Measurements from ENCODE around the gene S100A3. TPM values are rescaled to one million over a fixed set of nuclear protein-coding genes. Genes with fewer than 3 reads are reported as not detected.

The S100A3 gene
- total RNA-seq, 4 donors from 2014 or later, result 1.7 to 3.2 (median 2.7) TPM; not detected in 1

DNA sequence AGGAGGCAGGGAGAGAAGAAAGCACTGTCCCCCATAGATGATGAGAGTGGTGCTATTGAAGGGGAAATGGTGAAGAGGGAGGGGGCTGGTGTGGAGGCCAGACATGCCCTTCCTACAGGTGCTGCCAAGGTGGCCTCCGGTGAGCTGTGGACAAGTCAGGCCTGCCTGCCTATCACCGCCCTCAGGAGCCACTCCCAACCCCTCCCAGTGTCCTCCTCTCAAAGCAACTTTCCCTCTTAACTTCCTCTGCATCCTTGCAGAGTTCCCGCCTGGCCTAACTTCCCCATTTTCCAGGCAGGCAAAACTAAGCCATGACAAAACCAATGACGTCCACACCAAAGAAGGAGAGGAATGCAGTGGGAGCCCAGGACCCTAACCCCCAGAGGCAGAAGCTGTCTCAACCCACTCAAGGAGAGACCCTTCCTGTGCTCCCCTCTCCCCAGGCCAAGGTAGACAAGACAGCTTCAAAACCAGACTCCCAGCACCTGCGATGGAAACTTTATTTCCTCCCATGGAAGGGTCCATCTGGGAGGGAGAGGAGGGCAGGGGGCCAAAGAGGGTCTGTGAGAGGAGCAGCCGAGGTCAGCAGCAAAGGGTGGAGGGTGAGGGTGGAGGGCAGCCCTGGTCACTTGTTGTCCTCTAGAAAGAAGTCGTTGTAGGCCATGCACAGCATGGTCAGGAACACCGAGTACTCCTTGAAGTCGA is 12.2 kb downstream of the S100A3 start:
- TF ChIP-seq, protein P1, sequence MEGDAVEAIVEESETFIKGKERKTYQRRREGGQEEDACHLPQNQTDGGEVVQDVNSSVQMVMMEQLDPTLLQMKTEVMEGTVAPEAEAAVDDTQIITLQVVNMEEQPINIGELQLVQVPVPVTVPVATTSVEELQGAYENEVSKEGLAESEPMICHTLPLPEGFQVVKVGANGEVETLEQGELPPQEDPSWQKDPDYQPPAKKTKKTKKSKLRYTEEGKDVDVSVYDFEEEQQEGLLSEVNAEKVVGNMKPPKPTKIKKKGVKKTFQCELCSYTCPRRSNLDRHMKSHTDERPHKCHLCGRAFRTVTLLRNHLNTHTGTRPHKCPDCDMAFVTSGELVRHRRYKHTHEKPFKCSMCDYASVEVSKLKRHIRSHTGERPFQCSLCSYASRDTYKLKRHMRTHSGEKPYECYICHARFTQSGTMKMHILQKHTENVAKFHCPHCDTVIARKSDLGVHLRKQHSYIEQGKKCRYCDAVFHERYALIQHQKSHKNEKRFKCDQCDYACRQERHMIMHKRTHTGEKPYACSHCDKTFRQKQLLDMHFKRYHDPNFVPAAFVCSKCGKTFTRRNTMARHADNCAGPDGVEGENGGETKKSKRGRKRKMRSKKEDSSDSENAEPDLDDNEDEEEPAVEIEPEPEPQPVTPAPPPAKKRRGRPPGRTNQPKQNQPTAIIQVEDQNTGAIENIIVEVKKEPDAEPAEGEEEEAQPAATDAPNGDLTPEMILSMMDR (IDR thresholded peaks at IDR 0.05), result no peak
- DNase-seq (ENCODE audit: low spot score) (no peak), ATAC-seq (ENCODE audit: low FRiP score) (no peak)

- TF ChIP-seq, protein P1 (IDR thresholded peaks at IDR 0.05), result no peak
- ATAC-seq (ENCODE audit: low FRiP score) (peak; percentile 75), DNase-seq (ENCODE audit: low spot score) (peak; percentile 60)
Observed at GRCh38 chr1:153536012-153536670, 12.9 kb downstream of the S100A3 start.

DNA sequence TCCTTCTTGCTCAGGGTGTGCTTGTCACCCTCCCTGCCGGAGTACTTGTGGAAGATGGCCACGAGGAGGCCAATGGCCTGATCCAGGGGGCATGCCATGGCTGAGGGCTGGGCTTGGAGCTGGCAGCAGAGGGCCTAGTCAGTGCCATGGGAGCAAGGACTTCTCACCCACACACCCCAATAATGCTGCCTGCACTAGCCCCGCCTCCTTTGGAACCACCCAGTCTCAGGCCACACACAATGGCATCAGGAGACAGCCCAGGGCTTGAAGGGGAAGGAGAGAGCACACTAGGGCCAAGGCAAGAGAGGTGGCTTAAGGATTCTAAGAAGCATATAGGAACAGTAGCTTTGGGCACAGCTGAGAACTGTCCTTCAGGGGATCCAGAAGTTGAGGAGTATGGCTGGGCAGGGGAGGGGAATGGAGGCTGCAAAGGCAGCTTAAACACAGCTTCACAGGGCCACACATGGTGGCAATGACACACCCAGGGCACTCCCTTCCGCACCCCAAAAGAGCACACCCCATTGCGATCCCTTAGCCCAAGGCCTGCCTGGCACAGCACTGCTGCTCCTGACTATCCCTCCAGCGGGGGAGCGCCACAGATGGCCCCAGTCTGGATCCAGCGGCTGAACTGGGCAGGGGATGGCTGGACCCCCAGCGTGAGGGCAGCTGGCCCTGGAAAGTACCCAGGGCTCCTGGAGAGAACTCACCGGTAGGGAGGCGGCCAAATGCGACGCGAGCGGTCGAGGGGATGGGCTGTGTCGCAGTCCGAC is 13.6 kb downstream of the S100A3 start, which contains the start of gene S100A6:
S100A6 (minus strand) TSS at position 750 of the 770 bp plus-strand sequence; CDS start at position 98, 652 bp downstream.
- ATAC-seq (ENCODE audit: low FRiP score), result peak; percentile 2
- no peak for DNase-seq (ENCODE audit: low spot score)
- TF ChIP-seq, protein P1 (IDR thresholded peaks at IDR 0.05), result no peak

GRCh38 chr1:153534925-153535241 is 14.2 kb downstream of the S100A3 start:
- DNase-seq (ENCODE audit: low spot score) (no peak), ATAC-seq (ENCODE audit: low FRiP score) (no peak)
- TF ChIP-seq, protein P1 (IDR thresholded peaks at IDR 0.05), result no peak

DNA sequence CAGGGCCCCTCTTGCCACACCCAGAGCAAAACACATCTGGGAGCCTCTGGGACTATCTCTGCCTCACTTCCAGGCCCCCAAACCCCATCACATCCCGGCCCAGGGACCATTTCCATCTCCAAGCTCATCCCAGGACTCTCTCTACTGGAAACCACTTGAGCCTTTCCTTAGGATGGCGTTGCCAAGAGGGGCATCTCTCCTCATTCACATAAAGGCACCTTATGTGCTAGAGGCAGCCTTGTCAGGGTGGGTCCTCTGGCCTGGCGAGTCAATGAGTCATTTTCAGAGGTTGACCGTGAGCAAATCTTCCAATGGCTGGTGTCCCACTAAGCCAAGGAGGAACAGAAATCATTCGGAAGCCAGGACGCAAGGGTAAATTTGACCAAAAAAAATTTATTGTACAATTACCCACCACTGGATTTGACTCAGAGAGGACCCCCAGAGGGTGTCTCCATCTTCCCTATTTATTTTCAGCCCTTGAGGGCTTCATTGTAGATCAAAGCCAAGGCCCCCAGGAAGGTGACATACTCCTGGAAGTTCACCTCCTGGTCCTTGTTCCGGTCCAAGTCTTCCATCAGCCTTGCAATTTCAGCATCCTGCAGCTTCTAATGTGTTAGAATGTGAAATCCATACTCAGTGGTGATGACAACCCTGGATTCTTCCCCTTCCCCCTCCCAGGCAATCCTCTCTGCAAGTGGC is 14.7 kb downstream of the S100A3 start:
- ATAC-seq (ENCODE audit: low FRiP score), result no peak
- no peak for DNase-seq (ENCODE audit: low spot score)
- TF ChIP-seq, protein P1 (IDR thresholded peaks at IDR 0.05), result no peak

GRCh38 chr1:153533689-153534201 is 15.3 kb downstream of the S100A3 start:
- peak; percentile 58 for ATAC-seq (ENCODE audit: low FRiP score)

More at GRCh38 chr1:153533689-153534201, 15.3 kb downstream of the S100A3 start:
- TF ChIP-seq, protein P1 (IDR thresholded peaks at IDR 0.05), result no peak
- peak; percentile 57 for DNase-seq (ENCODE audit: low spot score)

Data from omental fat pad (tissue), 4 donors.